Lower leg skin (tissue), 3 donors: ENCODE data around the gene SPEM3.

ENCODE experiments used
- CTCF ChIP-seq, 3 donors: fragments of 450-650 bp; IDR thresholded peaks; one replicate each; pipeline ENCODE4 v1.5.1; 2016; ENCODE audit warnings: antibody characterized with exemption in 3 of 3, mild to moderate bottlenecking in 3 of 3, moderate library complexity in 2 of 3
- POLR2A ChIP-seq, 2 donors: fragments of 450-650 bp; IDR thresholded peaks; one replicate each; pipeline ENCODE4 v1.6.1; 2016 to 2017; ENCODE audit warnings: antibody characterized with exemption in 2 of 2, mild to moderate bottlenecking in 1 of 2, moderate library complexity in 1 of 2

- no peak for TF ChIP-seq CTCF (IDR thresholded peaks at IDR 0.05)
- no peak for TF ChIP-seq POLR2A (IDR thresholded peaks at IDR 0.05)
These were observed 49.9 kb downstream of the SPEM3 start for GRCh38 chr17:7478276-7479212.
